ENCODE results near the gene NOS1AP.
"Not testable (repeated sequence)": the region's sequence is repeated elsewhere in the genome, so short reads cannot be mapped to it uniquely, and the experiment has no call there.

The NOS1AP gene

GRCh38 chr1:162342452-162342983 lies 273.0 kb downstream of the NOS1AP start:
- no peaks in the 10 kb centered on the region for H3K4me1 ChIP-seq
- H3K27ac ChIP-seq, result no peak overlapping the region
- no peaks in the 10 kb centered on the region for H4K20me1 ChIP-seq
- H3K36me3 ChIP-seq, result no peaks in the 10 kb centered on the region
- no peaks in the 10 kb centered on the region for H3K9me3 ChIP-seq
- TF ChIP-seq Cebpa-rat (IDR thresholded peaks at IDR 0.05), result no peak
- H3K4me2 ChIP-seq, result no peak overlapping the region
- H3K4me3 ChIP-seq, result no peak overlapping the region
- no peaks in the 10 kb centered on the region for H3K27me3 ChIP-seq
- no peak overlapping the region for H3K9ac ChIP-seq

- H4K20me1 ChIP-seq, result no peaks in the 10 kb centered on the region
- no peak overlapping the region for H3K4me2 ChIP-seq
- no peaks in the 10 kb centered on the region for H3K36me3 ChIP-seq
- no peak for TF ChIP-seq Cebpa-rat (IDR thresholded peaks at IDR 0.05)
- H3K9ac ChIP-seq, result no peak overlapping the region
- H3K4me3 ChIP-seq, result no peak overlapping the region
- no peaks in the 10 kb centered on the region for H3K27me3 ChIP-seq
- H3K4me1 ChIP-seq, result no peaks in the 10 kb centered on the region
- no peaks in the 10 kb centered on the region for H3K9me3 ChIP-seq
- H3K27ac ChIP-seq, result no peak overlapping the region
Observed at GRCh38 chr1:162343470-162343869, 274.0 kb downstream of the NOS1AP start.

GRCh38 chr1:162347281-162347680 lies 277.8 kb downstream of the NOS1AP start:
- Histone ChIP-seq H3K4me1 (no peaks in the 10 kb centered on the region), H3K9ac (no peak overlapping the region), H3K27ac (no peak overlapping the region), H3K4me3 (no peak overlapping the region), H3K27me3 (no peaks in the 10 kb centered on the region), H3K4me2 (no peak overlapping the region), H3K36me3 (no peaks in the 10 kb centered on the region), H3K9me3 (no peaks in the 10 kb centered on the region), H4K20me1 (no peaks in the 10 kb centered on the region)
- no peak for TF ChIP-seq Cebpa-rat (IDR thresholded peaks at IDR 0.05)

DNA sequence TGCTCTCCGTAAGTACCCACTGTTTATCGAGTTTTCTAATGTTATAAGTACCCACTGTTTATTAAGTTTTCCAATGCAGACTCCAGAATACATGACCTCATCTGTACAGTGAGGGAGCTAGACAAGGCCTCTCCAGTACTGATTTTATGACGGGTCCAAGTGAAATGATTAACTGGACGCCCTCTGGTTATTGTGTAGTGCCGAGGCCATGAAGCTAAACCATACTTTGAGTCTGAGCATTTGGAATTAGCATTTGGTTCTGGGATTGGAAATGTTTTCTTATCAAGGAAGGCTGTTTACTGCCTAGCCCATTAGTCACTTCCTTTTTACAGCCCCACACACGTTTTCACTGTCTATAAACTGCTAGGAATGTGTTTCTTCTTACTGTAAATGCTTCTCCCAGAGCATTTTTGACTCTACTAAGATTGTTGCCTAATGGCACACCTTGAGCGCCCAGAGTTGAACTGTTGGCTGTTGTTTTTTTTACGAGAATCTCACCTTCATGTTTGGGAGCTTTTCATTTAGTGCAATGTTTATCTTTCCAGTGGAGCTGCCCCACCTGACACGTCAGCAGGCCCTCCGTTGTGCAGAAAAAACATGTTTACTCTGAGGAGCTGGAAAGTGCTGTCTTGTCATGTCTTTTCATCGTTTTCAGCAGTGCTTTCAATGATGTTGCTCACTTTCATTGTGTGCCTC lies 280.3 kb downstream of the NOS1AP start:
- TF ChIP-seq Cebpa-rat (IDR thresholded peaks at IDR 0.05), result no peak
- H3K9ac ChIP-seq, result no peak overlapping the region
- H3K27ac ChIP-seq, result no peak overlapping the region
- no peaks in the 10 kb centered on the region for H3K27me3 ChIP-seq
- no peaks in the 10 kb centered on the region for H4K20me1 ChIP-seq
- H3K4me3 ChIP-seq, result no peak overlapping the region
- no peaks in the 10 kb centered on the region for H3K9me3 ChIP-seq
- no peaks in the 10 kb centered on the region for H3K36me3 ChIP-seq
- no peaks in the 10 kb centered on the region for H3K4me1 ChIP-seq
- H3K4me2 ChIP-seq, result no peak overlapping the region

DNA sequence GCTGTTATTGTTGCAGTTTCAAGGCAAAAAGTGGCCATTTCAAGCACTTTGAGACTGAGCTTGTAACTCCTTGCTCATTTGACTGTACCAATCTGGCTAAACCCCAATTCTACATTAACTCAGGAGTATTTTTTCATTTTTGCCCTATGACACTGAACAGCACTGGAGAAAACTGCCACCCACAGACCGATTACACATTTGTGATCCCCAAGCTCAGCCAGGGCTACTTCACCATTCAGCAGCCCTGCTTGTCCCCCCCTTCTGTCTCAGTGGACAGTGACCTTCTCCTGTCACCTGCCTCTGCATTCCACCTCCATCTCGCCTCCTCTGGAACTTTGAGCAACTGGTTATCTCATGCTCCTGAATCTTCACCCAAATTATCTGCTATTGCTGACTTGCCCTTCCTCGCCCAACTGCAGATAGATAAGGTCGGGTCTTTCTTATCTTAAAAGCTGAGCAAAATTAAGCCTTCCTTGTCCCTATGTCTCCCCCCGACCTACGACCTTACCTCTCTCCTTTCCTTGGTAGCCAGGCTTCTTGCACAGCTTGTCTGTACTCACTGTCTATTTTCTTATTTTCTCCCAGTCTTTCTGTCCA lies 281.9 kb downstream of the NOS1AP start:
- Histone ChIP-seq H4K20me1 (no peaks in the 10 kb centered on the region), H3K27ac (no peak overlapping the region), H3K27me3 (no peaks in the 10 kb centered on the region), H3K9ac (no peak overlapping the region), H3K4me1 (no peaks in the 10 kb centered on the region), H3K4me2 (no peak overlapping the region), H3K9me3 (no peaks in the 10 kb centered on the region), H3K4me3 (no peak overlapping the region), H3K36me3 (no peaks in the 10 kb centered on the region)
- no peak for TF ChIP-seq Cebpa-rat (IDR thresholded peaks at IDR 0.05)

GRCh38 chr1:162351874-162352273 lies 282.4 kb downstream of the NOS1AP start:
- not testable (repeated sequence) for H4K20me1 ChIP-seq, H3K27ac ChIP-seq, H3K4me1 ChIP-seq, H3K9me3 ChIP-seq, H3K9ac ChIP-seq, H3K27me3 ChIP-seq, H3K4me3 ChIP-seq, H3K36me3 ChIP-seq, H3K4me2 ChIP-seq

- Histone ChIP-seq H3K9me3 (no peaks in the 10 kb centered on the region), H3K9ac (no peak overlapping the region), H3K4me2 (no peak overlapping the region), H3K36me3 (no peaks in the 10 kb centered on the region), H4K20me1 (no peaks in the 10 kb centered on the region), H3K27ac (no peak overlapping the region), H3K4me3 (no peak overlapping the region), H3K4me1 (no peaks in the 10 kb centered on the region), H3K27me3 (no peaks in the 10 kb centered on the region)
- TF ChIP-seq Cebpa-rat (IDR thresholded peaks at IDR 0.05), result no peak
Observed at GRCh38 chr1:162353078-162353477, 283.6 kb downstream of the NOS1AP start.

GRCh38 chr1:162353702-162354101 lies 284.2 kb downstream of the NOS1AP start:
- Histone ChIP-seq H3K27me3 (no peaks in the 10 kb centered on the region), H3K4me3 (no peak overlapping the region), H3K4me1 (no peaks in the 10 kb centered on the region), H4K20me1 (no peaks in the 10 kb centered on the region), H3K4me2 (no peak overlapping the region), H3K36me3 (no peaks in the 10 kb centered on the region), H3K9ac (no peak overlapping the region), H3K9me3 (no peaks in the 10 kb centered on the region), H3K27ac (no peak overlapping the region)
- no peak for TF ChIP-seq Cebpa-rat (IDR thresholded peaks at IDR 0.05)

DNA sequence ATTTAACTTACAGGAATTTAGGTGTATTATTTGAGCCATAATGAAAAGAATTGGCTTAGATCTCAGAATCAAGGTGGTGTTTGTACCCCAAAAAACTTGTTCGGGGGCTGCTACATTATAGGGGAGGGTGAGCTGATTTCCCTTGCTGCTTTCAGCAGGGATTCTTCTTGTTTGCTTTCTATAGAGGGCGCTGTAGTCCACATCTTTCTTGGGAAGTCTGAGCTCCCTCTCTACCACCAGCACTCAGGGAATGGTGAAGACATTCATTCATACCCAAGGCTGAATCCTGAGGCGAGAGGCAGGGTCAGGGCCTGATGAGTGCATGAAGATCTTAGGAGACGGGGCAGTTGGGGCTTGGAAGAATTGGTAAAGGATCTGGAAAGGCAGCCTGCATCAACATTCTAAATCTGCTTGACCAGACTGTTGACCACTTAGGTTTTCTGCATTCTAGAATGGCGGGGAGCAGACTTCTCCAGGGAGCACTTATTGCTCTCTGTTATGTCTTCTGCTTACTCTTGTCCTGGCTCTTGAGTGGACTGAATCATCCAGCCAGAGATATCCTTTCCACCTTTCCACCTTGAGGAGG lies 288.3 kb downstream of the NOS1AP start:
- no peaks in the 10 kb centered on the region for H3K36me3 ChIP-seq
- H4K20me1 ChIP-seq, result no peaks in the 10 kb centered on the region
- H3K4me3 ChIP-seq, result no peak overlapping the region
- no peak overlapping the region for H3K27ac ChIP-seq
- no peak for TF ChIP-seq Cebpa-rat (IDR thresholded peaks at IDR 0.05)
- no peaks in the 10 kb centered on the region for H3K4me1 ChIP-seq
- H3K9ac ChIP-seq, result no peak overlapping the region
- no peaks in the 10 kb centered on the region for H3K27me3 ChIP-seq
- no peak overlapping the region for H3K4me2 ChIP-seq
- H3K9me3 ChIP-seq, result no peaks in the 10 kb centered on the region

- Histone ChIP-seq H3K9ac (no peak overlapping the region), H3K4me2 (no peak overlapping the region), H3K36me3 (no peaks in the 10 kb centered on the region), H3K4me3 (no peak overlapping the region), H3K4me1 (no peaks in the 10 kb centered on the region), H3K27me3 (no peaks in the 10 kb centered on the region), H3K27ac (no peak overlapping the region), H4K20me1 (no peaks in the 10 kb centered on the region), H3K9me3 (no peaks in the 10 kb centered on the region)
- TF ChIP-seq Cebpa-rat (IDR thresholded peaks at IDR 0.05), result no peak
Observed at GRCh38 chr1:162358928-162359327, 289.4 kb downstream of the NOS1AP start.
